ENCODE measurements around the gene COX6A1. TPM values are rescaled to one million over a fixed set of nuclear protein-coding genes. Genes with fewer than 3 reads are reported as not detected.

The COX6A1 gene
- total and polyA plus RNA-seq, 2 of the 13 experiments (the other 11 are each of a cell fraction or from before 2014, with no cell fraction given): 542 to 673 TPM

- TF ChIP-seq HNRNPH1 (optimal IDR thresholded peaks at IDR 0.05; ENCODE audit: low read depth, low read length): no peak
- peak; percentile 77 for TF ChIP-seq ZNF501 (CRISPR knock-in tag; IDR thresholded peaks at IDR 0.05)
- TF ChIP-seq BORCS8-MEF2B (CRISPR knock-in tag; IDR thresholded peaks at IDR 0.05): peak; percentile 88
- TF ChIP-seq MED13 (CRISPR knock-in tag; IDR thresholded peaks at IDR 0.05): no peak; the same call in 1 of the 2 replicates
- no peak for TF ChIP-seq HMGA1 (CRISPR knock-in tag; conservative IDR thresholded peaks at IDR 0.05)
- peak; percentile 95 for TF ChIP-seq SAP130 (CRISPR knock-in tag; IDR thresholded peaks at IDR 0.05; ENCODE audit: low read depth)
- TF ChIP-seq KAT2B (IDR thresholded peaks at IDR 0.05; ENCODE audit: borderline replicate concordance, low read depth, low read length): no peak
- 0 out of 2 replicates have a peak, but pooled peaks have one; percentile 26 for TF ChIP-seq BRD4 (CRISPR knock-in tag; IDR thresholded peaks at IDR 0.05)
- TF ChIP-seq TERF1 (CRISPR knock-in tag; IDR thresholded peaks at IDR 0.05): no peak
- TF ChIP-seq ZNF746 (CRISPR knock-in tag; IDR thresholded peaks at IDR 0.05): no peak
- TF ChIP-seq MLLT10 (CRISPR knock-in tag; IDR thresholded peaks at IDR 0.05): no peak
- TF ChIP-seq ZNF350 (CRISPR knock-in tag; IDR thresholded peaks at IDR 0.05; ENCODE audit: borderline replicate concordance, low read depth): no peak; the same call in 1 of the 2 replicates
- TF ChIP-seq ZSCAN20 (CRISPR knock-in tag; IDR thresholded peaks at IDR 0.05; ENCODE audit: borderline replicate concordance): no peak
- TF ChIP-seq ZNF326 (CRISPR knock-in tag; IDR thresholded peaks at IDR 0.05; ENCODE audit: borderline replicate concordance): no peak
- TF ChIP-seq NFKBIZ (CRISPR knock-in tag; IDR thresholded peaks at IDR 0.05): no peak
- no peak for TF ChIP-seq ZNF160 (CRISPR knock-in tag; IDR thresholded peaks at IDR 0.05)
- peak; percentile 29; the same call in 1 of the 2 replicates for TF ChIP-seq POGZ (CRISPR knock-in tag; IDR thresholded peaks at IDR 0.05)
- TF ChIP-seq KLF9 (CRISPR knock-in tag; IDR thresholded peaks at IDR 0.05; ENCODE audit: low read depth): peak; percentile 87; the same call in 1 of the 2 replicates
- TF ChIP-seq, protein P1, sequence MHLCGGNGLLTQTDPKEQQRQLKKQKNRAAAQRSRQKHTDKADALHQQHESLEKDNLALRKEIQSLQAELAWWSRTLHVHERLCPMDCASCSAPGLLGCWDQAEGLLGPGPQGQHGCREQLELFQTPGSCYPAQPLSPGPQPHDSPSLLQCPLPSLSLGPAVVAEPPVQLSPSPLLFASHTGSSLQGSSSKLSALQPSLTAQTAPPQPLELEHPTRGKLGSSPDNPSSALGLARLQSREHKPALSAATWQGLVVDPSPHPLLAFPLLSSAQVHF (CRISPR knock-in tag; IDR thresholded peaks at IDR 0.05): no peak
- TF ChIP-seq ZNF343 (CRISPR knock-in tag; IDR thresholded peaks at IDR 0.05): no peak
- TF ChIP-seq, protein P2, sequence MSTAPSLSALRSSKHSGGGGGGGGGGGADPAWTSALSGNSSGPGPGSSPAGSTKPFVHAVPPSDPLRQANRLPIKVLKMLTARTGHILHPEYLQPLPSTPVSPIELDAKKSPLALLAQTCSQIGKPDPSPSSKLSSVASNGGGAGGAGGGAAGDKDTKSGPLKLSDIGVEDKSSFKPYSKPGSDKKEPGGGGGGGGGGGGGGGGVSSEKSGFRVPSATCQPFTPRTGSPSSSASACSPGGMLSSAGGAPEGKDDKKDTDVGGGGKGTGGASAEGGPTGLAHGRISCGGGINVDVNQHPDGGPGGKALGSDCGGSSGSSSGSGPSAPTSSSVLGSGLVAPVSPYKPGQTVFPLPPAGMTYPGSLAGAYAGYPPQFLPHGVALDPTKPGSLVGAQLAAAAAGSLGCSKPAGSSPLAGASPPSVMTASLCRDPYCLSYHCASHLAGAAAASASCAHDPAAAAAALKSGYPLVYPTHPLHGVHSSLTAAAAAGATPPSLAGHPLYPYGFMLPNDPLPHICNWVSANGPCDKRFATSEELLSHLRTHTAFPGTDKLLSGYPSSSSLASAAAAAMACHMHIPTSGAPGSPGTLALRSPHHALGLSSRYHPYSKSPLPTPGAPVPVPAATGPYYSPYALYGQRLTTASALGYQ (CRISPR knock-in tag; IDR thresholded peaks at IDR 0.05): peak; percentile 48; the same call in 1 of the 2 replicates
- no peak for TF ChIP-seq AKAP8 (CRISPR knock-in tag; IDR thresholded peaks at IDR 0.05)
- 0 out of 2 replicates have a peak, but pooled peaks have one; percentile 52 for TF ChIP-seq ZNF619 (CRISPR knock-in tag; IDR thresholded peaks at IDR 0.05)
- TF ChIP-seq, protein P3, sequence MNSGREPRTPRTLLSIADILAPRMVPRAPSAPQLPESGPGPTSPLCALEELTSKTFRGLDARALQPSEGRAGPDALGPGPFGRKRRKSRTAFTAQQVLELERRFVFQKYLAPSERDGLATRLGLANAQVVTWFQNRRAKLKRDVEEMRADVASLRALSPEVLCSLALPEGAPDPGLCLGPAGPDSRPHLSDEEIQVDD (CRISPR knock-in tag; IDR thresholded peaks at IDR 0.05; ENCODE audit: borderline replicate concordance): no peak; the same call in 1 of the 2 replicates
These were observed at the start of gene COX6A1 (continued) for GRCh38 chr12:120437735-120438494.

All from HepG2 (cell line).